ENCODE data around the gene SPIB.

Gene SPIB

DNA sequence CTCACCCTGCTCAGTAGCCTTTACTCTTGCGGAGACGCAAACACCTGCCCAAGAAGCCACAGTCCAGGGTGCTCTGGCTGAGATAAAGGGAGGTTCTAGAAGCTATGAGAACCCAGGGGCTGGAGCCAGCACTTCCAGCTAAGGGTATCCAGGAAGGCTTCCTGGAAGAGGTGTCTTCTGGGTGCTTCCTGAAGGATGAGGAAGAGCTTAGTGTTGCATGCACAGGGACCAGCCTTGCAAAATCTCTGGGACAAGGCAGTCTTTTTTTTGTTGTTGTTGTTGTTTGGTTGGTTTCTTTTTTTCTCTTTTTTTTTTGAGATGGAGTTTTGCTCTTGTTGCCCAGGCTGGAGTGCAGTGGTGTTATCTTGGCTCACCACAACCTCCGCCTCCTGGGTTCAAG is 34.5 kb downstream of the SPIB start:
- DNase-seq (ENCODE audit: low read depth), result no peak
- H3K4me3 ChIP-seq (ENCODE audit: control insufficient read depth, low read depth, low read length), result no peak overlapping the region
- TF ChIP-seq, protein P1, sequence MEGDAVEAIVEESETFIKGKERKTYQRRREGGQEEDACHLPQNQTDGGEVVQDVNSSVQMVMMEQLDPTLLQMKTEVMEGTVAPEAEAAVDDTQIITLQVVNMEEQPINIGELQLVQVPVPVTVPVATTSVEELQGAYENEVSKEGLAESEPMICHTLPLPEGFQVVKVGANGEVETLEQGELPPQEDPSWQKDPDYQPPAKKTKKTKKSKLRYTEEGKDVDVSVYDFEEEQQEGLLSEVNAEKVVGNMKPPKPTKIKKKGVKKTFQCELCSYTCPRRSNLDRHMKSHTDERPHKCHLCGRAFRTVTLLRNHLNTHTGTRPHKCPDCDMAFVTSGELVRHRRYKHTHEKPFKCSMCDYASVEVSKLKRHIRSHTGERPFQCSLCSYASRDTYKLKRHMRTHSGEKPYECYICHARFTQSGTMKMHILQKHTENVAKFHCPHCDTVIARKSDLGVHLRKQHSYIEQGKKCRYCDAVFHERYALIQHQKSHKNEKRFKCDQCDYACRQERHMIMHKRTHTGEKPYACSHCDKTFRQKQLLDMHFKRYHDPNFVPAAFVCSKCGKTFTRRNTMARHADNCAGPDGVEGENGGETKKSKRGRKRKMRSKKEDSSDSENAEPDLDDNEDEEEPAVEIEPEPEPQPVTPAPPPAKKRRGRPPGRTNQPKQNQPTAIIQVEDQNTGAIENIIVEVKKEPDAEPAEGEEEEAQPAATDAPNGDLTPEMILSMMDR (IDR thresholded peaks at IDR 0.05; ENCODE audit: control insufficient read depth, insufficient read depth, low read depth, low read length, missing control alignments), result no peak

- TF ChIP-seq, protein P1 (IDR thresholded peaks at IDR 0.05; ENCODE audit: control insufficient read depth, insufficient read depth, low read depth, low read length, missing control alignments), result no peak
- no peak for DNase-seq (ENCODE audit: low read depth)
- H3K4me3 ChIP-seq (ENCODE audit: control insufficient read depth, low read depth, low read length), result no peak overlapping the region
Measured at GRCh38 chr19:50455992-50456391, 37.3 kb downstream of the SPIB start.

DNA sequence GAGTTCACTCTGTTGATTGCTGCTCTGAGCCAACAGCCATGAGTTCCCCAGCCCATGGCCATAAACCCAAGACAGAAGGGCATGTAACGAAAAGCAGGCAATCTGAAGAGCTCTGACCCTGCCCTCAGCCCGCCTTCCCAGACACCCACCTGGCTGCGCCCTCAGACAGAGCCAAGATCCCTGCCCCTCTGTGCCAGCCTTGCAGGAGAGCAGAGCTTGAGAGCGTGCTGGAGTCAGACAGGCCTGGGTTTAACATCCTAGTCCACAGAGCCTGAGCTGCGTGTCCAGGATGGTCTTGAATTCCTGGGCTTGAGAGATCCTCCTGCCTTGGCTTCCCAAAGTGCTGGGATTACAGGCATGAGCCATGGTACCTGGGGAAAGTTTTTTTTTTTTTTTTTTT is 38.6 kb downstream of the SPIB start:
- TF ChIP-seq, protein P1 (IDR thresholded peaks at IDR 0.05; ENCODE audit: control insufficient read depth, insufficient read depth, low read depth, low read length, missing control alignments), result no peak
- no peak for DNase-seq (ENCODE audit: low read depth)
- H3K4me3 ChIP-seq (ENCODE audit: control insufficient read depth, low read depth, low read length), result no peak overlapping the region

DNA sequence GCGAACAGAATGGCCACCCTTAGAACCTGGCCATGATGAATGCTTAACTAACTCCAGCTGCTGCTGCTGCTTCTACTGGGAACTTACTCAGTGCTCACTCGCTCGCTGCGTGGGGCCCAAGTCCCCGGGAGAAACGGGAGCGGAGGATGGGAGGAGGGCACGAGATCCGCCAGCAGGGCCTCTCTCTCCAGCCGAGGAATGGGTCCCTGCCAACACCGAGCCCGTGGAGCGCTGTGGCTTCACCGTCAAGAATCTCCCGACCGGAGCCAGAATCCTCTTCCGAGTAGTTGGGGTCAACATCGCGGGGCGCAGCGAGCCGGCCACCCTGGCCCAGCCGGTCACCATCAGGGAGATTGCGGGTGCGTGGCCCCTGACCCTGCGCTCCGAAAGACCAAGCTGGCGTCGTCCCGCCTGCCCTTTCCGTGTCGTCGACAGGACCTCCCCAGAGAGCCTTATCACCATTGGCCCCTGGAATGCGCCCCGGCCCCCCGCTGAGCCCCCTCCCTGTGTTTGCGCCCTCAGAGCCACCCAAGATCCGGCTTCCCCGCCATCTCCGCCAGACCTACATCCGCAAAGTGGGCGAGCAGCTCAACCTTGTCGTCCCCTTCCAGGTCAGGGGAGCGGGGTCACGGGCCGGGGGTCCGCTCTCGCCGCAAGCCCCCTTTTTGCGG is 39.8 kb downstream of the SPIB start:
- no peak for DNase-seq (ENCODE audit: low read depth)
- TF ChIP-seq, protein P1 (IDR thresholded peaks at IDR 0.05; ENCODE audit: control insufficient read depth, insufficient read depth, low read depth, low read length, missing control alignments), result no peak

DNA sequence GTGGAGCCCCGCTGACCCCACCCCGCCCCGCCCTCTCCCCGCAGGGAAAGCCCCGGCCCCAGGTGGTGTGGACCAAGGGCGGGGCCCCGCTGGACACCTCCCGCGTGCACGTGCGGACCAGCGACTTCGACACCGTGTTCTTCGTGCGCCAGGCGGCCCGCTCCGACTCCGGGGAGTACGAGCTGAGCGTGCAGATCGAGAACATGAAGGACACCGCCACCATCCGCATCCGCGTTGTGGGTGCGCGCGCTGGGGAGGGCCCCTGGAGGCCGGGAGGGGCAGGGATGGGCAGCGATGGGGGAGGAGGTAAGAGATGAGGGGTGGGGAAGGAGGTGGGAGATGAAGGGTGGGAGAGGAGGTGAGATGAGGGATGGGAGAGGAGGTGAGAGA is 40.3 kb downstream of the SPIB start:
- TF ChIP-seq, protein P1 (IDR thresholded peaks at IDR 0.05; ENCODE audit: control insufficient read depth, insufficient read depth, low read depth, low read length, missing control alignments), result no peak
- no peak for DNase-seq (ENCODE audit: low read depth)
- no peak overlapping the region for H3K4me3 ChIP-seq (ENCODE audit: control insufficient read depth, low read depth, low read length)

More for the DNA sequence above, 39.8 kb downstream of the SPIB start:
- no peak overlapping the region for H3K4me3 ChIP-seq (ENCODE audit: control insufficient read depth, low read depth, low read length)

- DNase-seq (ENCODE audit: low read depth), result no peak
- TF ChIP-seq, protein P1 (IDR thresholded peaks at IDR 0.05; ENCODE audit: control insufficient read depth, insufficient read depth, low read depth, low read length, missing control alignments), result no peak
- H3K4me3 ChIP-seq (ENCODE audit: control insufficient read depth, low read depth, low read length), result no peak overlapping the region
Measured at GRCh38 chr19:50459638-50460037, 40.9 kb downstream of the SPIB start.
